HG03460 (cell line): ENCODE results near the gene VEGFA.

Experiments
- ATAC-seq: cut with Tn5 transposase; IDR thresholded peaks from one replicate; pipeline ENCODE4 v1.9.1; 2021; ENCODE audit not compliant: unreplicated experiment

VEGFA gene

DNA sequence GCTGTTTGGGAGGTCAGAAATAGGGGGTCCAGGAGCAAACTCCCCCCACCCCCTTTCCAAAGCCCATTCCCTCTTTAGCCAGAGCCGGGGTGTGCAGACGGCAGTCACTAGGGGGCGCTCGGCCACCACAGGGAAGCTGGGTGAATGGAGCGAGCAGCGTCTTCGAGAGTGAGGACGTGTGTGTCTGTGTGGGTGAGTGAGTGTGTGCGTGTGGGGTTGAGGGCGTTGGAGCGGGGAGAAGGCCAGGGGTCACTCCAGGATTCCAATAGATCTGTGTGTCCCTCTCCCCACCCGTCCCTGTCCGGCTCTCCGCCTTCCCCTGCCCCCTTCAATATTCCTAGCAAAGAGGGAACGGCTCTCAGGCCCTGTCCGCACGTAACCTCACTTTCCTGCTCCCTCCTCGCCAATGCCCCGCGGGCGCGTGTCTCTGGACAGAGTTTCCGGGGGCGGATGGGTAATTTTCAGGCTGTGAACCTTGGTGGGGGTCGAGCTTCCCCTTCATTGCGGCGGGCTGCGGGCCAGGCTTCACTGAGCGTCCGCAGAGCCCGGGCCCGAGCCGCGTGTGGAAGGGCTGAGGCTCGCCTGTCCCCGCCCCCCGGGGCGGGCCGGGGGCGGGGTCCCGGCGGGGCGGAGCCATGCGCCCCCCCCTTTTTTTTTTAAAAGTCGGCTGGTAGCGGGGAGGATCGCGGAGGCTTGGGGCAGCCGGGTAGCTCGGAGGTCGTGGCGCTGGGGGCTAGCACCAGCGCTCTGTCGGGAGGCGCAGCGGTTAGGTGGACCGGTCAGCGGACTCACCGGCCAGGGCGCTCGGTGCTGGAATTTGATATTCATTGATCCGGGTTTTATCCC, at the start of gene VEGFA:
TSS of gene VEGFA (plus strand) at position 686 of the 846 bp plus-strand sequence.
- peak; percentile 49 for ATAC-seq

DNA sequence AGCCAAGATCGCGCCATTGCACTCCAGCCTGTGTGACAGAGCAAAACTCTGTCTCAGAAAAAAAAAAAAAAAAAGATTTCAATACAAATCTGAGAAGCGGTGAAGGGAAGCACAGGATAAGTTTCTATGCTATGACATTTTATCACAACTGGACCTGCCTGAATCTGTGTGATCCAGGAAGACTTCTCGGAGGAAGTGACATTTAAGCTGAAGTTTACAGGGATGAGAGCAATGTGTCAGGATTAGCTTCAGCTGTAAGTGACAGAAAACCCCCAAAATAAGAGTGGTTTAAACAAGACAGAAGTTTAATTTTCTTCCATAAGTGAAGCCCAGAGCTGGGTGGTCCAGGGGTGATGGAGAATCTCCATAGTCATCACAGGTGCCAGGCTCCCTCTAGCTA, 49.0 kb upstream of the VEGFA start:
- ATAC-seq: no peak

DNA sequence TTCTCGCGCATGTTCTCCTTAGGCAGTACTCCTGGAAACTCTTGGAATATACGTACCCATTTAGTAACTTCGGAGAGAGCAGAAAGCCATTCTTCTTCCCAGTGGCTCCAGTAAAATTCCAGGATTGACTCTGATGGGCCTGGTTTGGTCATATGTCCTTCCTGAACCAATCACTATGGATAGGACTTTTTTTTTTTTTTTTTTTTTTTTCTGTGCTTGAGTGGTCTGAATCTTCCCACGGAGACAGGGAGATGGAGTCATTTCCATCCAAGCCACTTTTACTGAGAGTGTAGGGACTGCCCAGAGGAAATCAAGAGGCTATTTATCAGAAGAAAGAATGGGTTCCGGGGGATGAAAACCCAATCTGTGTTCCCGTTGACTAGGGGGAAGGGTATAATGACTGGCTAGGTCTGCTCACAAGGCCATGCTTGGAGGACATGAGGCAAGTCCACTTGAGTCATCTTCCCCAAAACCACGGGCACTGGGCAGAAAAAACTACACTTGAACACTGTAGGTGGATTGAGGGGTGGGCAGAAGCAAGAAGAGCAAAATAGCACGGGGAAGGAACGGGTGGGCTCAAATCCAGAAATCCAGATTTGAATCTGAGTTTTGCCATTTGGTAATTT, 47.0 kb upstream of the VEGFA start:
- ATAC-seq: no peak

DNA sequence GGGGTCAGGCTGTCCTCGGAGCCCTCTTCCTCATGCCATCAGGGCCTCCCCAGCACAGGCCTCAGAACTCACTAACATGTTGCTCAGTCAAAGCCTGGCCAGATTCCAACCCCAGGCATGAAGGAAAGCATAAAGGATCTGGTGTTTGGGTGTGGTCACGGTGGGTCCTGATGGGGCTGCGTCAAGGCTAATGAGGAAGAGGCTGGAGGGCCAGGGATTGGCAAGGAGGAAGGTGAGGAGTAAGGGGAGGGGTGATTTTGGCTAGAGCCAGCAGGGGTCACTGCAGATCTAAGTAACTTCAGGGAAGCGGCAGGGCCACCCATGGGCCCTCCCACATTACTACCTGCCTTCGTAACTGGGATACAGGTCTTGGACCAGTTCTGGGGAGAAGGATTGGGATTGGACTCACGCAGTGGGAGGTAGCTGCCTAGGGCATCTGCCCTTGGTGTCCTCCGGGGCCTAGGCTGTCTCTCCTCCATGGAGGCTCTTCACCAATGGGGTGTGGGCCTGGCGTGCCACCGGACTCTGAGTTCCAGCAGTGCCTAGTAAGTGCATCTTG, 46.2 kb upstream of the VEGFA start:
- ATAC-seq: peak; percentile 62

DNA sequence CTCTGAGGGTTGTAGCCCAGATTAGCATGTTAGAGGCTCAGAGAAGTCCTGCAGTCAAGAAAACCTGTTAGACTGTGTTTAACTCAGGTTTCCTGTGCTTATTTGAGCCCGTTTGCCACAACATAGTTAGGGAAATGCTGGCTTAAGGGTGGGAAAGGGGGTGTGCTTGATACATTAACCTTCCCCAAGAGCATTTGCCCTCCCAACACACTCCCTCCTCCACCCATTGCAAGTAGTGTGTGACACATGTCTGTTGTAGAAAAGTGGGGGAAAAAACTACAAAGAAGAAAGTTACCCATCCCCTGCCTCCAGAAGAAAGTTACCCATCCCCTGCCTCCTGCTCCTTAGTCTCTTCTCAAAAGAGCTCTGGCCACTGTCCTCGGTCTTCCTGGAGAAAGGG, 45.7 kb upstream of the VEGFA start:
- ATAC-seq: no peak

DNA sequence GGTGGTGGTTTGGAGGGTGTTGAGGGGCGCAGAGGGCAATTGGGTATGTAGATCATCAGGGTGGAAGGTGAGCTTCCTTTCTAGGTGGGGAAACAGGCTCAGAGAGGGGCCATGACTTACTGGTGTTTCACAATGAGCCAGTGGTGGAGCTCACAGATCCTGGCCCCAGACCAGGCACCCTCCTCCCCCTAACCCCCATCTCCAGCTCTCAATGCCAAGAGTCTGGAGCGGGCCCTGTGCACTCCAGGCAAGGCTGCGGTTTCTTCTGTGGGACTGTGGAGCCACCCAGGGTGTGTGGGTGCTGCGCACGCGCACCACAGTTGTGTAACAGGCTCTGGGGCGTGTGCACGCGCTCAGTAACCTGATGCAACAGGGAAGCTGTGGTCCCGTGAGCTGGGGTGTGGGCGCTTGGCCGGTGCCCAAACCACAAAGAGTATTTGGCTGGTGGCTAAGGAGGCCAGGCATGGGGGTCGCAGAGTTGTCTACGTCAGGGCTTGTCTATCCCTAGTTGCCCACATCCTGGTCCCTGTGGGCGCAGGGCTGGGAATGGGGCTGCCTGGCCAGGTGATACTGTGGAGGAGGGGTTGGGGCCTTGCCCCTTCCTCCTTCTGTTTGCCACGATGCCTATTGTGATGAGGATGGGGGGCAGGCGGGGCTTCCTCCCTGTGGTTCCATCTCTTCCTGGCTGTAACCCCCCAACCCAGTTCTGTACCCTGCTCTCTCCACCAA, 44.9 kb upstream of the VEGFA start:
- ATAC-seq: peak; percentile 76

DNA sequence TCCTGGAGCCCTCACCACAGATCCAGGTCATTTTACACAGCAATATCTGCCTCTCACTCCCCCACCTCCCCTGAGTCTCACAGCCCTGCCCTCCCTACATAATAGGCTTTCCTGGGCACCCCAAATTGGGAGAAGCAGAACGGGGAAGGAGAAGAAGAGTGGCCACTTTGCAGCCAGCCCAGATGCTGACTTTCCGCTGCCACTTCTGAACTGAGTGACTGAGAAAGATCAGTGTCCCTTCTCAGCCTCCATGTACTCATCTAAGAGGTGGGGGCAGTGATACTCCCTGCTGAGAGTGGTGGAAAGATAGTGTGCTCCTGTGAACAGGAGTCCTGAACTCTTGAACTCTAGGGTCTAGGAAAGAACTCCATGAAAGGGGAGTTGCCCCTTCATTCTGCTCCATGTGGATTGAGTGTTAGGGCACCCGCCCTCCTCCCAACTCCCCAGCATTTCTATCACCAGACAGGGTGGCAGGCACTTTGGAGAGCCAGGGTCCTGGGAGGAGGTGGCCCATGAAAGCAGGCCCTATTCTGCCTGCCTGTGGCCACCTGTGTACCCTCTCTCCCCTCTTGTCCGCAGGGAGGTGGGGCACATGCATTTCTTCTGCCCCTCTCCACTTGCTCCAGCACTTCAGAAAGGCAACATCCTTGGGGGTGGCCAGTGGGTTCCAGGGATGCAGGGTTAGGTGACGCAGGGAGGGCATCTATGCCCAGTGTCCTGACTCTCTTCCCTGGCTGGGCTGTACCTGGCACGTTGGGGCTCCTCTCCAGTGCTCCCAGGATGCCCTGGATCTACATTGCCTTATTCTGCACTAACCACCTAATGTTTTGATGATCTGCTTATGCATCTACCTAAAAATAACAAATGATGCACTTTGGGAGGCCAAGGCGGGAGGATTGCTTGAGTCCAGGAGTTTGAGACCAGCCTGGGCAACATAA, 44.1 kb upstream of the VEGFA start:
- ATAC-seq: no peak

DNA sequence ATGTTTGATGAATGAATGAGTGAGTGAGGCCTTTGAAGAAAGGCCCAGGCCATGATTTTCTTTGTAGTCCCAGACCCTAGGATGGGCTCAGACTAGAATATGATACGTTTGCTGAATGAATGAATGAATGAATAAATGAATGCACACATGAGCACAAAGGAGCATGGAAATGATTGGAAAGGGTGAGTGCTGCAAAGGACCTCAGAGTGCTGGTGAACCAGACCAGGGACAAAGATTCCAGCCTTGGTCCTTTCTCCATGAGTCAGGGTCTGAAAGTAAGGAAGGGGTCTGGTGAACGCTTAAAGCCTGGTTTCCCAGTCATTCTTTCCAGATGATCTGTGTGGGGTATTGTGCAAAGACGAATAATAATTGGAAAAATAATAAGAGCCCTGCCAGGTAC, 42.4 kb upstream of the VEGFA start:
- no peak for ATAC-seq

DNA sequence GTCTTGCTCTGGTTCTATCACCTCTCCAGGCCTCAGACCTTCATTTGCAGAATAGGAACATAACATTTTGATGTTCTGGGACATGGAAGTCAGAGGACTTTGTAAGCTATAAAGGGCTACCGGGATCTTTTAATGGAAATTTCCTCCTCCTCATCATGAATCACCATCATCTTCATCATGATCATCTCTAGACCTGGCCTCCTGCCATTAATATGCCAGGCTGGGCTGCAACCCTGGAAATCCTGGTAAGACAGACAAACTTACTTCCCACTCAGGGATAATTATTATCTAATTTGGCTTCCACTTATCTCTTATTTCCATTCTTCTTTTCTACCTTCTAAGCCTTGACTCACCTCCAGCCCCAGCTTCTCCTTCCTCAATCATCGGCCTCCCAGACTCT, 41.4 kb upstream of the VEGFA start:
- no peak for ATAC-seq

DNA sequence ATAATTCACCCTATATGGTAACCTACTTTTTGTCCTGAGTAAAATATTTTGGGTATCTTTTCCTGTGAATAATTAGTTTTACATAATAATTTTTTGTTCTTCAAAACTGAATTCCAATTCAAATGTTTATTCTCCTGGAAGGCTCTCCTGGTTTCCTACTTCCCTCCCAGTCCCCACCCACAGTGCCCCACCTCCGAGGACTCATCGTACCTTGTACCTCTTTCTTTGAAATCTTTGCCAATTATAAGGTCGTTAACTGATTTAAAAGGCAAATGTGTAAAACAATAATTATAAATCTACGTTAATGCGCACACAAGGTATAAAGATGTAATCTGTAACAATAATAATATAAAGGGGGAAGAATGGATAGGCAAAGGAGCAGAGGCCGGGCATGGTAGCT, 40.5 kb upstream of the VEGFA start:
- no peak for ATAC-seq

DNA sequence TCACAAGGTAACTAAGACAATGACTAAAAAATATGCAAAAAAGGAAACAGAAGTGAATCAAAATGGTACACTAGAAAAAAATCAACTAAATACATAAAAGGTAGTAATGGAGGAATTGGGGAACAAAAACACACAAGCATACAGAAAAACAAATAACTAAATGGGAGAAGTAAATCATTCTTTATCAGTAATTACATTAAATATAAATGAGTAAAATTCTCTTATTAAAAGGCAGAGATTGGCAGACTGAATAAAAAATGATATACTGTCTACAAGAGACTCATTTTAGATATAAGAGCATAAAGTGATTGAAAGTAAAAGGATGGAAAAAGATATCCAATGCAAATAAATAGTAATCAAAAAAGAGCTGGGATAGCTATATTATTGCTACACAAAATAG, 39.4 kb upstream of the VEGFA start:
- ATAC-seq: no peak

DNA sequence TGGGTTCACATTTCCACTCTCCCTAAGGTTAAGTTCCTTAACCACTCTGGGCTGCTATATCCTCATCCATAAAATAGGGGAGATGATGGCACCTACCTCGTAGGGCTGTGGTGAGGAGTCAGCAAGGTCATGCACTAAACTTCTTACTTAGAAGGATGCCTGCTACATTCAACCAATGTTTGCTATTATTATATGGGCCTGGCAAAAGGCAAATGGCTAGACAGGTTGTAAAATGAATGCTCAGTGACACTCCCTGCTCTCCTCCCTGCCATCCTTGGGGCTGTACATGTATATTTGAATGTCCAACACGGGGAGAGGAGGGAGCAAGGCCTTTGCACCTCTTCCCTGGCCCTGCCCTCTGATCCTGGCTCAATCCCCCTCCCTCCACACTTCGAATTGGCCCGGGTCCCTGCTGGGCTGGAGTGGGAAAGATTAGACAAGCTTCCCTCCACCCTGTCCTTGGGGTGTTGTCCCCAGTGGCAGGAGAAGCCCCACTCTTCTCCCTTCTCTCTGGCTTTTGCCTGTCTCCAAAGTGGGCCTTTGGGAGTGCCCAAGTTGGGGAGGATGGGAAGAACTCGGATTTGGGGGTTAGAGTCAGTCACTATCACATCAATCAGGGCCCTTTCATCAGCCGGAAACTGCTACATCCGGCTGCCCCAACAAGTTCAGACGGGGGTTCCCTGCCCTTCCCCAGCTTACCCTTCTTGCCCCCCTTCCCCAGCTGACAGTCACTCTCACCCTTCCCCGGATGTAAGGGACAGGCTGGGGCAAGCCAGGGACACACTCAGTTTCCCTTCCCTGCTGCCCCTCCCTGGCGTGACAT, 36.3 kb upstream of the VEGFA start:
- ATAC-seq: peak; percentile 79

DNA sequence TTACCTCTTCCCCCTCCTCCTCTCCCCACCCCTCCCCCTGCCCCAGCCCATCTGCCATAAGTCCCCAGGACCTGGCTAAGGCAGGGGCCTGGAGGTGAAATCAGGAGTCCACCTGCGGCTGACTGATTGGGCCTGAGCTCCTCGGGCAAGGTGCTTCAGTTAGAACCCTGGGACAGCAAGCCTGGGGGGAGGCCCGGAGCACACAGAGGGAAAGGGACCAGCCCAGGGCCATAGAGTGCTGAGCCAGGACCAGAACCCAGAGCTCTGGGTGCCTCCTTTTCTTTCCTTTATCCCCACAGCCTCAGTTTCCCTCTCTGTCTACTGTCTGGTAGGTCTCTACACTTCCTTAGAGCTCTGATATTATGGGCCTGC, 35.7 kb upstream of the VEGFA start:
- ATAC-seq: no peak

DNA sequence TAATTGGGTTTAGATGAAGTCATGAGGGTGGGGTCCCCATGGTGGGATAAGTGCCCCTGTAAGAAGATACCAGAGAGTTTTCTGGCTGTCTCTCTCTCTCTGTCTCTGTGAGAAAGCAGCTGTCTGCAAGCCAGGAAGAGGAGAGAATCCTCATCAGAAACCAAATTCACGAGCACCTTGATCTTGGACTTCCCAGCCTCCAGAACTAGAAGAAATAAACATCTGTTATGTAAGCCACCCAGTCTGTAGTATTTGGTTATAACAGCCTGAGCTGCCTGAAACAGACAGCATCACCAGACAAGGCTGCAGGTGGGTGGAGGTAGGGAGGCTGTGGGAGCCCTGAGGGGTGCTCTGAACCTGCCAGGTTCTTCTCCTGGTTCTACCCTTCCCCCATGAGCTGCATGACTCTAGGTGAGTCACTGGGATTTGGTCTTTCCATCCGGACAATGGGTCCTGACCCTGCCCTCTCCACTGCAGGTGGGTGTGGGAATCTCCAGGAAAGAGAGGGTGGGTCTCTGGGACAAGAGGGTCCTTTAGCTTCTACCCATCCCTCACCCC, 34.3 kb upstream of the VEGFA start:
- no peak for ATAC-seq

DNA sequence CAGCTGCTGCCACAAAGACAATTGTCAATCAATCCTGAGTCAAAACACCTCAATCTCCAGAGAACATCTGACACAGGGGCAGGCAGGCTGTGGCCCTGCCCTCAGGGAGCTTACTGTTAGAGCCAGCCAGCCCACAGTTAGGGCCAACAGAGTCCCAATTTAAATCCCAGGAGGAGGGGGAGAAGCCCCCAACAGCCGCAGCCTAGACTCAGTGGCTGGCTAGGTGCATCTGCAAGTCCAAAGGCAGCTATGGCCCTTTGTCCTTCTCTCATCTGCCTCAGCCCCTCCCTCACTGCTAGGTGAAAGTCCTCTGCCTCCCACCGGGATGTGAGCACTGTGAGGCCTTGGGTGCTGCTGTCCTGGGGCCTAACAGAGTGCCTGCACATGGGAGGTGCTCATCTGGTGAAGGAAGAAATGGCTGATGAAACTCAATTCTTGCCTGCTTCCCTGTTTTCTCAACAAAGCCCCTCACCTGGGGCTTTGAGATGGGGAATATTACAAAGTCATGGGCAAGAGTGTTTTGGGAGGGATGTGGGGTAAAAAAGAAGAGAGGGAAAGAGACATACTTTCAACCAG, 33.7 kb upstream of the VEGFA start:
- ATAC-seq: no peak

DNA sequence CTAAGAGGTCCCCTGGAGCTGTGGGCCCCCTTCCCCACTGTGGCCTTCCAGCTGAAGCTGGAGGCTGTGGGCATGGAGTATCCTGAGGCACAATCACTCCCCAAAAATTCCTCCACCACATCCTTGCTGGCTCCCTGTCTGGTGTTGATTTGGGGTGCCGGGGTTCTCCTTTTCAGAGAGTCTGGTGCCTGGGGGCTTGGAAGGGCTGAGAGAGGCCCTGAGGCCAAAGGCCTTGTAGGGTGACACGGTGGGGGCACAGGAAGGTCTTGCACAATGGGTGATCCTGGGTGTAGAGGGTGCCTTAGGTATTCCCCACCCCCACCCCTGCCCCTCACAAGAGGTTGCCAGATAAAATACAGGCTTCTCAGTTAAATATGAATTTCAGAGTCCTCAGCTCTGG, 33.2 kb upstream of the VEGFA start:
- no peak for ATAC-seq

DNA sequence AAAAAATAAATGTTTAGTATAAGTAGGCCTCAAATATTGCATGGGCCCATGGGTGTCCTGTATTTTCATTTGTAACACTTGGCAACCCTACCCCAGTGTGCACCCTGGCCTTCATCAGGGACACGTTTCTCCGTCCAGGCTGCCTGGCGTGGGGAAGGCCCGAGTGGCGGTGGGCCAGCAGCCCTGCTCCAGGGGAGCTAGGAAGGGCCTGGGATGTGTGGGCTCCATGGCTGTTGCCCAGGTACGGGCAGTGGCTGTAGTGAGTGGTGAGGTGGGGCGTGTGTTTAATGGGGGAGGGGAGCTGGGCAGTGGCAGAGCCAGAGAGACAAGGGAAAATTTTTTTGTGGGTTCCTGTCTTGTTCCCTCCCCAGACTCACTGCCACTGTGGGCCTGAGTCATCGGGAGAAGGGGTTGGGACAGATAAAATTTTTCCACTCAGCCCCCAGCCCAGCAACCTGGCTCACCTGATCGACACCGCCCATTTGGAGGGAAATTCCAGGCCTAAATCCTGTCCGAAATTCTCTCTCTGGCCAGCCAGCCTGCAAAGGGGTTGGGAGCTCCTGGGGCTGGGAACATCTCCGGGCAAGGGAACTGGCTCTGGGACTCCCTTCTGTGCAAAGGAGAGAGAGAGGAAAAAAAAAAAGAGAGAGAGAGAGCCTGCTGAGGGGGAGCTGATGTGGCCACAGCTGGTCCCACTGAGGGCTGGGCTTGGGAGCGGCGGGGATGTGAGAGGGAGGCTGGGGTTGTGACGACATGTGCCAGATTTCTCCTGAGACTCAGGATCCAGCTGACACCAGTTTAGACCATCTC, 32.5 kb upstream of the VEGFA start:
- ATAC-seq: no peak

DNA sequence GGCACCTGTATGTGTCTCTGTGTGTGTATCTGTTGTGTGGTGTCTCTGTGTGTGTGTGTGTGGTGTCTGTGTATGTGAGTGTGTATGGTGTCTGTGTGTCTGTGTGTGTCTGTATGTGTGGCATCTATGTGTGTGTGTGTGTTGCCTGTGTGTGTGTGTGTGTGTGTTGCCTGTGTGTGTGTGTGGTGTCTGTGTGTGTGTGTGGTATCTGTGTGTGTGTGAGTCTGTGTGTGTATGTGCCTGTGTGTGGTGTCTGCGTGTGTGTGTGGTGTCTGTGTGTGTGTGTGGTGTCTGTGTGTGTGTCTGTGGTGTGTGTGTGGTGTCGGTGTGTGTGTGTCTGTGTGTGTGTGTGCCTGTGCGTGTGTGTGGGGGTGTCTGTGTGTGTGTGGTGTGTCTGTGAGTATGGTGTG, 31.7 kb upstream of the VEGFA start:
- no peak for ATAC-seq
